GM21786 (cell line): ENCODE results near the gene CLDN7.

ENCODE experiments used
- ATAC-seq: cut with Tn5 transposase; IDR thresholded peaks from one replicate; pipeline ENCODE4 v1.9.1; 2021; ENCODE audit not compliant: unreplicated experiment

CLDN7 gene

GRCh38 chr17:7221278-7222092, 40.8 kb downstream of the CLDN7 start:
- ATAC-seq: no peak

- ATAC-seq: no peak
Measured at GRCh38 chr17:7220593-7221277, 41.5 kb downstream of the CLDN7 start.

GRCh38 chr17:7219812-7220592, 42.3 kb downstream of the CLDN7 start, which contains the start of the genes ACADVL and DLG4:
TSS of gene ACADVL (plus strand) at chr17:7219938. CDS start at chr17:7219985, 47 bp downstream.
TSS of gene DLG4 (minus strand) at chr17:7219836.
- ATAC-seq: peak; percentile 41

GRCh38 chr17:7219229-7219811, 43.0 kb downstream of the CLDN7 start:
- ATAC-seq: no peak

- no peak for ATAC-seq
Measured at GRCh38 chr17:7218758-7219157, 43.5 kb downstream of the CLDN7 start.

GRCh38 chr17:7218166-7218565, 44.1 kb downstream of the CLDN7 start:
- ATAC-seq: no peak

- no peak for ATAC-seq
Measured at GRCh38 chr17:7217113-7217987, 44.9 kb downstream of the CLDN7 start.

GRCh38 chr17:7216242-7217112, 45.8 kb downstream of the CLDN7 start:
- ATAC-seq: no peak

GRCh38 chr17:7215652-7216180, 46.6 kb downstream of the CLDN7 start:
- ATAC-seq: no peak

- ATAC-seq: no peak
Measured at GRCh38 chr17:7215136-7215638, 47.1 kb downstream of the CLDN7 start.

- ATAC-seq: peak; percentile 65
Measured at GRCh38 chr17:7214300-7215135, 47.8 kb downstream of the CLDN7 start.

GRCh38 chr17:7213895-7214299, 48.4 kb downstream of the CLDN7 start:
- ATAC-seq: no peak

- no peak for ATAC-seq
Measured at GRCh38 chr17:7211491-7212273, 50.6 kb downstream of the CLDN7 start.
